ENCODE results near the gene AFF1. TPM values are rescaled to one million over a fixed set of nuclear protein-coding genes. Genes with fewer than 3 reads are reported as not detected.
A peak's percentile ranks its signal among the peaks of the same experiment; 100 is the strongest.

The AFF1 gene
- total RNA-seq, 1 donor from 2014 or later, result 90.6 TPM

- no peak for TF ChIP-seq CTCF (IDR thresholded peaks at IDR 0.05)
- intact Hi-C loops (cut with DNase I), result no loop called here
- H3K27ac ChIP-seq, result peak overlapping the region; percentile 62
- H3K27me3 ChIP-seq (ENCODE audit: low read depth), result no peaks in the 10 kb centered on the region
- DNase-seq, result no peak
- no peak for ATAC-seq
- no peaks in the 10 kb centered on the region for H3K36me3 ChIP-seq
- H3K4me3 ChIP-seq, result no peak overlapping the region
- no peaks in the 10 kb centered on the region for H3K9me3 ChIP-seq
- peaks cover 98% of the 10 kb centered on the region for H3K4me1 ChIP-seq
Measured at GRCh38 chr4:87030124-87030523, 95.3 kb downstream of the AFF1 start.

GRCh38 chr4:87030755-87031441, 96.1 kb downstream of the AFF1 start:
- peak overlapping the region; percentile 62 for H3K27ac ChIP-seq
- H3K4me1 ChIP-seq, result peaks cover 95% of the 10 kb centered on the region
- H3K4me3 ChIP-seq, result no peak overlapping the region
- DNase-seq (no peak), ATAC-seq (peak in 1 of 2 donors; percentile 9)
- no peak for TF ChIP-seq CTCF (IDR thresholded peaks at IDR 0.05)
- no peaks in the 10 kb centered on the region for H3K9me3 ChIP-seq
- no peaks in the 10 kb centered on the region for H3K36me3 ChIP-seq
- H3K27me3 ChIP-seq (ENCODE audit: low read depth), result no peaks in the 10 kb centered on the region
- intact Hi-C loops (cut with DNase I), result no loop called here

GRCh38 chr4:87031920-87032319, 97.1 kb downstream of the AFF1 start:
- peak overlapping the region; percentile 62 for H3K27ac ChIP-seq
- intact Hi-C loops (cut with DNase I), result no loop called here
- DNase-seq (no peak), ATAC-seq (no peak)
- H3K36me3 ChIP-seq, result no peaks in the 10 kb centered on the region
- peaks cover 95% of the 10 kb centered on the region for H3K4me1 ChIP-seq
- H3K4me3 ChIP-seq, result no peak overlapping the region
- no peaks in the 10 kb centered on the region for H3K9me3 ChIP-seq
- no peaks in the 10 kb centered on the region for H3K27me3 ChIP-seq (ENCODE audit: low read depth)
- no peak for TF ChIP-seq CTCF (IDR thresholded peaks at IDR 0.05)

- Histone ChIP-seq H3K27me3 (ENCODE audit: low read depth) (no peaks in the 10 kb centered on the region), H3K4me3 (no peak overlapping the region), H3K27ac (peak overlapping the region; percentile 62), H3K9me3 (no peaks in the 10 kb centered on the region), H3K36me3 (no peaks in the 10 kb centered on the region), H3K4me1 (peaks cover 95% of the 10 kb centered on the region)
- intact Hi-C loops (cut with DNase I), result no loop called here
- DNase-seq (no peak), ATAC-seq (peak in 1 of 2 donors; percentile 36)
- TF ChIP-seq CTCF (IDR thresholded peaks at IDR 0.05), result no peak
Measured at GRCh38 chr4:87032884-87033533, 98.2 kb downstream of the AFF1 start.

- H3K4me3 ChIP-seq, result no peak overlapping the region
- H3K27me3 ChIP-seq (ENCODE audit: low read depth), result no peaks in the 10 kb centered on the region
- H3K9me3 ChIP-seq, result no peaks in the 10 kb centered on the region
- DNase-seq (no peak), ATAC-seq (no peak)
- no peak for TF ChIP-seq CTCF (IDR thresholded peaks at IDR 0.05)
- no peak overlapping the region for H3K27ac ChIP-seq
- no peaks in the 10 kb centered on the region for H3K36me3 ChIP-seq
- peaks cover 95% of the 10 kb centered on the region for H3K4me1 ChIP-seq
- intact Hi-C loops (cut with DNase I), result no loop called here
Measured at GRCh38 chr4:87033902-87034301, 99.1 kb downstream of the AFF1 start.

Data from lower lobe of right lung (tissue), 2 donors.